ENCODE results near the gene RNF103.

DNA sequence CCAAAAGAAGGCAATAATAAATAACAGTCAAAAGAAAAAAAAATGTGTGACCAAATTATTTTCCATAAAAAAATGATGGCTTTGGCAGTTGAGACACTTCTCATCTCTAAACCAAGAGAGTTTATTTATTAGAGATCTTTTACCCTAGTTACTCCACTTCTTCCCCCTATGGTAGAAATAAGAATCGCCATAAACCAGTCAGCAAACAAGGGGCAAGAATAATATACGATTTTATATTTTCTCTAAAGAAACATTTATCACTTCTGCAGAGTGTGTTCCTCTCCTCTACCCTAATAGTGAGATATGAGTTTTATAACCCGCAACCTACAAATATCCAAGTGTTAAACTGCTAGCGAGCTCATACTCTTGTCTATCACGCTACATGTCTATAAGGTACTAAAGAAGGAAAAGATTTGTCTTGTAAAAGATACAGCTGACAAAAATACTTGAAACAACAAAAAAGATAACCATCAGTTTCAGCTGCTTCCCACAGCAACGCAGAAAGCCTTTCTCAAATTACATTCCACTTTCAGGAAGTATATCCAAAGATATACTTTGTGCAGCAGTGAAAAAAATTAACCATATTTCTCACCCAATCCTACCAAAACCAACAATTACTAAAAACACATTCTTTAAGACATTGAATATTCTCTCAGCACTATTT lies 2.3 kb downstream of the RNF103 start:
- TF ChIP-seq EZH2phosphoT487 (IDR thresholded peaks at IDR 0.05; ENCODE audit: low read depth), result no peak
- TF ChIP-seq, protein P1, sequence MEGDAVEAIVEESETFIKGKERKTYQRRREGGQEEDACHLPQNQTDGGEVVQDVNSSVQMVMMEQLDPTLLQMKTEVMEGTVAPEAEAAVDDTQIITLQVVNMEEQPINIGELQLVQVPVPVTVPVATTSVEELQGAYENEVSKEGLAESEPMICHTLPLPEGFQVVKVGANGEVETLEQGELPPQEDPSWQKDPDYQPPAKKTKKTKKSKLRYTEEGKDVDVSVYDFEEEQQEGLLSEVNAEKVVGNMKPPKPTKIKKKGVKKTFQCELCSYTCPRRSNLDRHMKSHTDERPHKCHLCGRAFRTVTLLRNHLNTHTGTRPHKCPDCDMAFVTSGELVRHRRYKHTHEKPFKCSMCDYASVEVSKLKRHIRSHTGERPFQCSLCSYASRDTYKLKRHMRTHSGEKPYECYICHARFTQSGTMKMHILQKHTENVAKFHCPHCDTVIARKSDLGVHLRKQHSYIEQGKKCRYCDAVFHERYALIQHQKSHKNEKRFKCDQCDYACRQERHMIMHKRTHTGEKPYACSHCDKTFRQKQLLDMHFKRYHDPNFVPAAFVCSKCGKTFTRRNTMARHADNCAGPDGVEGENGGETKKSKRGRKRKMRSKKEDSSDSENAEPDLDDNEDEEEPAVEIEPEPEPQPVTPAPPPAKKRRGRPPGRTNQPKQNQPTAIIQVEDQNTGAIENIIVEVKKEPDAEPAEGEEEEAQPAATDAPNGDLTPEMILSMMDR (IDR thresholded peaks at IDR 0.05; ENCODE audit: low read depth, low read length), result no peak

All from OCI-LY3 (cell line).